Fibroblast of lung (primary cell): Measurements from ENCODE around the gene PRG2. TPM values are rescaled to one million over a fixed set of nuclear protein-coding genes. Genes with fewer than 3 reads are reported as not detected.

Experiments
- DNase-seq, 2 donors: peaks; one replicate each; pipeline versions ENCODE4 v3.0.0 to v3.0.0-alpha.2; 2010; ENCODE audit warnings: low read depth in 2 of 2
- H2AFZ ChIP-seq: 2 replicates; pipeline ENCODE4 v1.5.1; 2012; ENCODE audit warnings: low read length, control low read depth, inconsistent platforms
- H3K27ac ChIP-seq: 2 replicates; pipeline ENCODE4 v1.5.1; 2011; ENCODE audit warnings: low read length, control low read depth; ENCODE audit not compliant: insufficient read depth
- H3K27me3 ChIP-seq: 2 replicates; pipeline ENCODE4 v1.5.1; 2011; ENCODE audit warnings: mild to moderate bottlenecking, low read length; ENCODE audit not compliant: control insufficient read depth, insufficient read depth
- H3K36me3 ChIP-seq: 2 replicates; pipeline ENCODE4 v1.5.1; 2011; ENCODE audit warnings: low read length; ENCODE audit not compliant: control insufficient read depth, insufficient read depth
- H3K4me1 ChIP-seq: 2 replicates; pipeline ENCODE4 v1.5.1; 2011; ENCODE audit warnings: low read length; ENCODE audit not compliant: control insufficient read depth, insufficient read depth; ENCODE audit errors: extremely low read depth
- H3K4me2 ChIP-seq: 2 replicates; pipeline ENCODE4 v1.5.1; 2011; ENCODE audit warnings: low read length, control low read depth; ENCODE audit not compliant: insufficient read depth; ENCODE audit errors: extremely low read depth
- H3K4me3 ChIP-seq, 4 experiments: fragments of 200-600 bp in 1 of 4; sonication (generic) in 1 of 4; replicated peaks in 1 of 4; 2 replicates each; pipeline ENCODE4 v1.5.1; 2011 to 2016; ENCODE audit warnings: low read length in 4 of 4, low read depth in 3 of 4, mild to moderate bottlenecking in 3 of 4, control low read depth in 2 of 4, inconsistent platforms in 1 of 4, mixed read lengths in 1 of 4; ENCODE audit not compliant: insufficient read depth in 1 of 4; ENCODE audit errors: control extremely low read depth in 1 of 4
- H3K79me2 ChIP-seq: 2 replicates; pipeline ENCODE4 v1.5.1; 2012; ENCODE audit warnings: mild to moderate bottlenecking, low read length, inconsistent platforms; ENCODE audit not compliant: control insufficient read depth, insufficient read depth
- H3K9ac ChIP-seq: 2 replicates; pipeline ENCODE4 v1.5.1; 2011; ENCODE audit warnings: mild to moderate bottlenecking, low read length, control low read depth; ENCODE audit not compliant: insufficient read depth
- H3K9me3 ChIP-seq: 2 replicates; pipeline ENCODE4 v1.5.1; 2012; ENCODE audit warnings: low read depth, low read length; ENCODE audit not compliant: control insufficient read depth, insufficient read depth
- H4K20me1 ChIP-seq: 2 replicates; pipeline ENCODE4 v1.5.1; 2011; ENCODE audit warnings: low read length; ENCODE audit not compliant: control insufficient read depth, insufficient read depth; ENCODE audit errors: extremely low read depth
- EZH2 ChIP-seq: IDR thresholded peaks from 2 replicates; pipeline ENCODE4 v1.5.1; 2012; ENCODE audit warnings: low read length, control low read depth, mild to moderate bottlenecking; ENCODE audit errors: missing control alignments
- polyA plus RNA-seq, 2 donors: library from polyadenylated mRNA; depleted of rRNA in 1 of 2; stranded (reverse) in 1 of 2; unstranded in 1 of 2; fragments of >200 nt; gene quantifications; 2 replicates each; pipeline ENCODE4 v1.2.1, GENCODE V29; 2011 to 2012; ENCODE audit warnings: missing spikeins in 1 of 2
- total RNA-seq: library from RNA; depleted of rRNA; stranded (reverse); fragments of >200 nt; gene quantifications from 2 replicates; pipeline ENCODE4 v1.2.1, GENCODE V29; 2014
- TF ChIP-seq, protein P1 (sequence below), 2 donors: IDR thresholded peaks in 1 of 2; conservative IDR thresholded peaks in 1 of 2; 1 replicate in 1 of 2; 2 replicates in 1 of 2; pipeline ENCODE4 v1.5.1; 2011 to 2012; ENCODE audit warnings: low read length in 2 of 2, control low read depth in 1 of 2, inconsistent platforms in 1 of 2, low read depth in 1 of 2, mild to moderate bottlenecking in 1 of 2

PRG2 gene
- total and polyA plus RNA-seq, 2 donors (not counting 1 experiment from before 2014, with no cell fraction given), result not detected

DNA sequence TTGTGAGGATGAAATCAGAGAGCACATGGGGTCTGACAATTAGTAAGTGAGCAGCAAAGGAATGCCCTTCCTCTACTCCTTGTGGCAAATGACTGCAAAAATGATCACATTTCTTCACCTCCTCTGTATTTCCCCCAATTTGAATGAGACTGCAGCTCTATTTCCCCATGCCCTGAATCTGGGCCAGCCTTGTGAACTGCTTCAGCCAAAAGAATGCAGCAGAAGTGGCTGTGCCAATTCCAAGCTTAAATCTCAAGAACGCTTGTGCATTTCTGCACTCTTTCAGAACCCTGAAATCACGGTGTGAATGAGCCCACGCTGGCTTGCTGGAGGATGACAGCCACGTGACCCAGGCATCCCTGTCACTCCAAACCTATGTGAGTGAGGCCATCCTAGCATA is 26.6 kb upstream of the PRG2 start:
- Histone ChIP-seq H3K9ac (no peak overlapping the region), H3K79me2 (no peaks in the 10 kb centered on the region), H2AFZ (no peak overlapping the region), H3K4me1 (no peaks in the 10 kb centered on the region), H3K27ac (no peak overlapping the region), H3K27me3 (no peaks in the 10 kb centered on the region), H3K9me3 (no peaks in the 10 kb centered on the region), H3K4me3 (no peak overlapping the region), H3K36me3 (peaks cover 8% of the 10 kb centered on the region), H4K20me1 (no peaks in the 10 kb centered on the region), H3K4me2 (no peak overlapping the region)
- DNase-seq, result peak; percentile 61 to 62
- no peak for TF ChIP-seq EZH2
- TF ChIP-seq, protein P1, sequence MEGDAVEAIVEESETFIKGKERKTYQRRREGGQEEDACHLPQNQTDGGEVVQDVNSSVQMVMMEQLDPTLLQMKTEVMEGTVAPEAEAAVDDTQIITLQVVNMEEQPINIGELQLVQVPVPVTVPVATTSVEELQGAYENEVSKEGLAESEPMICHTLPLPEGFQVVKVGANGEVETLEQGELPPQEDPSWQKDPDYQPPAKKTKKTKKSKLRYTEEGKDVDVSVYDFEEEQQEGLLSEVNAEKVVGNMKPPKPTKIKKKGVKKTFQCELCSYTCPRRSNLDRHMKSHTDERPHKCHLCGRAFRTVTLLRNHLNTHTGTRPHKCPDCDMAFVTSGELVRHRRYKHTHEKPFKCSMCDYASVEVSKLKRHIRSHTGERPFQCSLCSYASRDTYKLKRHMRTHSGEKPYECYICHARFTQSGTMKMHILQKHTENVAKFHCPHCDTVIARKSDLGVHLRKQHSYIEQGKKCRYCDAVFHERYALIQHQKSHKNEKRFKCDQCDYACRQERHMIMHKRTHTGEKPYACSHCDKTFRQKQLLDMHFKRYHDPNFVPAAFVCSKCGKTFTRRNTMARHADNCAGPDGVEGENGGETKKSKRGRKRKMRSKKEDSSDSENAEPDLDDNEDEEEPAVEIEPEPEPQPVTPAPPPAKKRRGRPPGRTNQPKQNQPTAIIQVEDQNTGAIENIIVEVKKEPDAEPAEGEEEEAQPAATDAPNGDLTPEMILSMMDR (conservative IDR thresholded peaks at IDR 0.05 in 1 of 2, IDR thresholded peaks at IDR 0.05 in 1 of 2; ENCODE audit: low read depth in 1 of 2, low read length in 2 of 2), result no peak

- H3K4me2 ChIP-seq, result no peak overlapping the region
- no peaks in the 10 kb centered on the region for H4K20me1 ChIP-seq
- no peak overlapping the region for H3K4me3 ChIP-seq
- TF ChIP-seq, protein P1 (conservative IDR thresholded peaks at IDR 0.05 in 1 of 2, IDR thresholded peaks at IDR 0.05 in 1 of 2; ENCODE audit: low read depth in 1 of 2, low read length in 2 of 2), result no peak
- no peak for TF ChIP-seq EZH2
- no peak overlapping the region for H3K27ac ChIP-seq
- H2AFZ ChIP-seq, result no peak overlapping the region
- no peak overlapping the region for H3K9ac ChIP-seq
- no peaks in the 10 kb centered on the region for H3K4me1 ChIP-seq
- no peaks in the 10 kb centered on the region for H3K27me3 ChIP-seq
- peaks cover 6% of the 10 kb centered on the region for H3K36me3 ChIP-seq
- H3K79me2 ChIP-seq, result no peaks in the 10 kb centered on the region
- H3K9me3 ChIP-seq, result no peaks in the 10 kb centered on the region
- no peak for DNase-seq
Measured at GRCh38 chr11:57416436-57416835, 26.0 kb upstream of the PRG2 start.

DNA sequence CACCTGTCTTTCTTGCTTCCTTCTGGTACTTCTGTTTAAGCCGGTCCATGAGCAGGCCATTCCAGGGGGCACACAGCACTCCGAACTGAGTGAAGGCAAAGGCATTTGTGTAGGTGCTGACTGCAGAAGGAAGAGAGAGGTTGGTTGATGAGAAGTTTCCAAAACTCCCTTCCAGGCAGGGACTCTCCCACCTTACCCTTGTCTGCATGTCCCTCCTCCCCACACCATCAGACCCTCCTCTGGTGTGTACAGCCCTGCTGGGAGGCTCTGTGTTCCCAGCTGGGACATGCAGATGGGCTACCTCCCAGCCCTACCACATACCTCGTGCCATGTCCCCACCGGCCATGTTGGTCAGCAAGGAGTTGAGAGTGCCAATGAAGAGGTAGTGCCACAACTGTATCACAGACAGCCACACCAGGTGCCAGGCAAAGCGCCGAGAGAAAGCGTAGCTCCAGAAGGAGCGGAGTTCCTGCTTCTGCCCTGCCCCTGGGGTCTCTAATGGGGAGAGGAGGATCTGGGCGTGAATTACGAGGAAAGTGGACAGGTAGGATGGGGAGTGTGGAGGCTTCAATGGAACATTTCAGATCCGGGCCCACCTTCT is 24.3 kb upstream of the PRG2 start:
- Histone ChIP-seq H3K4me1 (peaks cover 2% of the 10 kb centered on the region), H2AFZ (no peak overlapping the region), H3K4me2 (no peak overlapping the region), H3K36me3 (peaks cover 6% of the 10 kb centered on the region), H3K4me3 (no peak overlapping the region), H4K20me1 (no peaks in the 10 kb centered on the region), H3K79me2 (no peaks in the 10 kb centered on the region), H3K9ac (no peak overlapping the region), H3K27ac (no peak overlapping the region), H3K9me3 (no peaks in the 10 kb centered on the region), H3K27me3 (no peaks in the 10 kb centered on the region)
- TF ChIP-seq, protein P1 (conservative IDR thresholded peaks at IDR 0.05 in 1 of 2, IDR thresholded peaks at IDR 0.05 in 1 of 2; ENCODE audit: low read depth in 1 of 2, low read length in 2 of 2), result no peak
- no peak for TF ChIP-seq EZH2
- DNase-seq, result no peak
